K562 (cell line): Measurements from ENCODE around the gene C10orf95. TPM values are rescaled to one million over a fixed set of nuclear protein-coding genes. Genes with fewer than 3 reads are reported as not detected.

Source experiments
- ATAC-seq: fragments of 200-7000 bp; cut with Tn5 transposase; 3 replicates; pipeline ENCODE4 v1.9.1; 2020; ENCODE audit warnings: moderate library complexity
- BruUV-seq: library from RNA; stranded (reverse); fragments of 400-500 nt; replicated peaks from 2 replicates; lab custom pipeline; 2021; lab: Mats Ljungman, UMichigan
- CTCF ChIA-PET: fragments of 300-600 bp; formaldehyde crosslinking; extraction: SDS; loops from one replicate; lab custom pipeline; 2021; ENCODE audit warnings: low intra/inter-chr PET ratio; lab: Yijun Ruan, JAX
- POLR2A ChIA-PET: fragments of 300-600, 350-650 bp; sonication (Branson Sonifier 250); formaldehyde crosslinking; extraction: SDS; loops from one replicate; lab custom pipeline; 2021; ENCODE audit warnings: antibody characterized with exemption, inconsistent platforms; lab: Yijun Ruan, JAX
- DNase-seq, 4 experiments: peaks; one replicate each; pipeline versions ENCODE4 v3.0.0 to v3.0.0-alpha.2; 2011 to 2018; ENCODE audit warnings: low spot score in 3 of 4, mixed read lengths in 3 of 4; ENCODE audit errors: extremely low read depth in 1 of 4
- FAIRE-seq: peaks from 2 replicates; lab custom pipeline; 2011; peaks lifted over from hg19 to GRCh38; lab: Jason Lieb, UNC
- H2AFZ ChIP-seq: 2 replicates; pipeline ENCODE4 v1.6.0; 2011; ENCODE audit warnings: low read depth, low read length, control low read depth, inconsistent platforms
- H3K27ac ChIP-seq: fragments of 200-600 bp; 3 replicates; pipeline ENCODE4 v1.8.0; 2011; ENCODE audit warnings: low read depth, mild to moderate bottlenecking, control low read depth, inconsistent platforms, low read length, moderate library complexity, mixed read lengths; ENCODE audit errors: extremely low read depth
- H3K27me3 ChIP-seq, 2 experiments: fragments of 300-600 bp in 1 of 2; 2 replicates in 1 of 2; 3 replicates in 1 of 2; pipeline versions ENCODE4 v1.6.0 to v1.8.0; 2011; ENCODE audit warnings: inconsistent platforms in 2 of 2, low read length in 2 of 2, mild to moderate bottlenecking in 1 of 2, mixed read lengths in 1 of 2, moderate library complexity in 1 of 2; ENCODE audit not compliant: control insufficient read depth in 2 of 2, insufficient read depth in 2 of 2
- H3K36me3 ChIP-seq: fragments of 300-600 bp; 3 replicates; pipeline ENCODE4 v1.8.0; 2011; ENCODE audit warnings: mild to moderate bottlenecking, low read length, inconsistent platforms; ENCODE audit not compliant: control insufficient read depth, insufficient read depth
- H3K4me1 ChIP-seq, 2 experiments: fragments of 200-600 bp in 1 of 2; replicated peaks in 1 of 2; 2 replicates in 1 of 2; 3 replicates in 1 of 2; pipeline versions ENCODE4 v1.5.1 to v1.8.0; 2011; ENCODE audit warnings: inconsistent platforms in 2 of 2, low read length in 2 of 2, mild to moderate bottlenecking in 1 of 2, mixed read lengths in 1 of 2, moderate library complexity in 1 of 2; ENCODE audit not compliant: control insufficient read depth in 2 of 2, insufficient read depth in 2 of 2
- H3K4me2 ChIP-seq: 2 replicates; pipeline ENCODE4 v1.6.1; 2011; ENCODE audit warnings: low read length, control low read depth, inconsistent platforms, mixed read lengths; ENCODE audit not compliant: insufficient read depth
- H3K4me3 ChIP-seq: fragments of 200-600 bp; sonication (generic), shearing (Covaris generic); 2 replicates; pipeline ENCODE4 v1.5.1; 2016; ENCODE audit warnings: control low read depth, inconsistent platforms
- H3K79me2 ChIP-seq: fragments of 200-600 bp; 3 replicates; pipeline ENCODE4 v1.8.0; 2011; ENCODE audit warnings: low read length, inconsistent platforms; ENCODE audit not compliant: control insufficient read depth, insufficient read depth
- H3K9ac ChIP-seq, 2 experiments: 2 replicates each; pipeline versions ENCODE4 v1.6.0 to v1.6.1; 2011; ENCODE audit warnings: low read depth in 2 of 2, low read length in 2 of 2, control low read depth in 1 of 2, inconsistent platforms in 1 of 2, mild to moderate bottlenecking in 1 of 2, mixed read lengths in 1 of 2; ENCODE audit not compliant: insufficient read depth in 1 of 2
- H3K9me1 ChIP-seq: one replicate; pipeline ENCODE4 v1.6.0; 2011; ENCODE audit warnings: inconsistent platforms, mild to moderate bottlenecking, low read length, moderate library complexity; ENCODE audit not compliant: control insufficient read depth, insufficient read depth
- H3K9me3 ChIP-seq: replicated peaks from 2 replicates; pipeline ENCODE4 v1.5.1; 2011; ENCODE audit warnings: low read depth, low read length, inconsistent platforms; ENCODE audit not compliant: control insufficient read depth, insufficient read depth
- H4K20me1 ChIP-seq: replicated peaks from 2 replicates; pipeline ENCODE4 v1.6.1; 2011; ENCODE audit warnings: low read length, inconsistent platforms, mixed read lengths; ENCODE audit not compliant: control insufficient read depth, insufficient read depth
- DACH1 ChIP-seq: fragments of 450-650 bp; IDR thresholded peaks from 2 replicates; pipeline ENCODE4 v1.6.1; 2018; ENCODE audit not compliant: partially characterized antibody
- TFAP4 ChIP-seq: sonication (generic); formaldehyde crosslinking; IDR thresholded peaks from 2 replicates; pipeline ENCODE4 v1.8.0; 2022; ENCODE audit warnings: missing genetic modification reagents, mild to moderate bottlenecking, moderate library complexity, borderline replicate concordance
- WGBS: fragments of 100-300 bp; shearing (Covaris generic); methylation state at CpG from one replicate; pipeline ENCODE4 v1.1.6; 2016; ENCODE audit warnings: low coverage, mixed read lengths; ENCODE audit not compliant: insufficient coverage; ENCODE audit errors: missing lambda C conversion rate; 5-methylcytosine and 5-hydroxymethylcytosine counted together
- in situ Hi-C: fragments of 300-500 bp; cut with MboI; formaldehyde crosslinking; loops from 4 replicates; pipeline ENCODE4 v1.15.0; 2018; ENCODE audit warnings: inconsistent platforms, mixed read lengths
- intact Hi-C: fragments of 100-400 bp; cut with micrococcal nuclease; formaldehyde crosslinking; loops from 2 replicates; pipeline ENCODE4 v1.14.2; 2022
- polyA plus RNA-seq, 8 experiments: library from polyadenylated mRNA; depleted of rRNA in 4 of 8; stranded (reverse) in 5 of 8; unstranded in 3 of 8; fragments of >200 nt; fragmentation: Nextera tagmentation in 2 of 8; fragmentation: Illumina TruSeq in 1 of 8; extraction: Ambion mirVana in 2 of 8; extraction: Trizol in 1 of 8; gene quantifications; 2 replicates each; pipeline versions ENCODE4 v1.2.1 to v1.2.3, GENCODE V29; 2011 to 2014; ENCODE audit warnings: inconsistent platforms in 1 of 8, missing spikeins in 1 of 8
- total RNA-seq, 7 experiments: library from RNA; depleted of rRNA in 6 of 7; stranded (reverse); fragments of >200 nt in 6 of 7; fragmentation: Illumina TruSeq in 2 of 7; extraction: Trizol in 2 of 7; gene quantifications; 2 replicates each; pipeline versions ENCODE4 v1.2.1 to v1.2.3, GENCODE V29; 2011 to 2021; ENCODE audit warnings: low replicate concordance in 1 of 7

C10orf95 gene
- total and polyA plus RNA-seq, 9 of the 15 experiments (the other 6 are each of a cell fraction or from before 2014, with no cell fraction given): 0.03 to 0.41 (median 0.17) TPM; not detected in 1

GRCh38 chr10:102436312-102436711 is 15.0 kb downstream of the C10orf95 start:
- ChIA-PET CTCF (no interaction called here), POLR2A (interaction anchor here (0.6 to 3.3 kb wide), 11 partner anchors 14 to 322 kb away, joined by 3 to 34 read pairs (median 3); partner anchors contain the start of genes C10orf95 and FBXL15)
- Histone ChIP-seq H3K27me3 (no peaks in the 10 kb centered on the region), H3K27ac (peak overlapping the region; percentile 78), H3K9ac (peak overlapping the region; percentile 76 to 86), H3K9me3 (no peaks in the 10 kb centered on the region), H3K36me3 (peaks cover 11% of the 10 kb centered on the region; the same call in 2 of the 3 replicates), H4K20me1 (peaks cover 4% of the 10 kb centered on the region), H3K4me3 (peak overlapping the region; percentile 80), H2AFZ (no peak overlapping the region), H3K4me2 (peak overlapping the region; percentile 90), H3K79me2 (peaks cover 51% of the 10 kb centered on the region), H3K9me1 (no peaks in the 10 kb centered on the region), H3K4me1 (peaks cover 29 to 45% of the 10 kb centered on the region in 2 experiments)
- no peak for ATAC-seq
- no peak for FAIRE-seq
- no TSS peak for BruUV-seq
- TF ChIP-seq DACH1: no peak
- TF ChIP-seq TFAP4 (CRISPR knock-in tag): 0 out of 2 replicates have a peak, but pooled peaks have one; percentile 18
- no peak for DNase-seq
- in situ Hi-C loops (loop anchor here (25.0 kb wide), 1 partner anchor 599 kb away; the partner anchor contains the start of gene KCNIP2), intact Hi-C loops (no loop called here)
- WGBS: 0% methylated on average over 6 of the region's 6 CpGs
